A549 (cell line): ENCODE results near the gene IL17A. TPM values are rescaled to one million over a fixed set of nuclear protein-coding genes. Genes with fewer than 3 reads are reported as not detected.

ENCODE experiments used
- ATAC-seq, 2 experiments: fragments of 200-7000 bp in 1 of 2; fragments of >200 bp in 1 of 2; cut with Nextera tagmentation in 1 of 2; cut with Tn5 transposase in 1 of 2; 3 replicates each; pipeline versions ENCODE4 v1.8.0 to v1.9.1; 2018 to 2020; ENCODE audit warnings: mild to moderate bottlenecking in 1 of 2, moderate library complexity in 1 of 2
- CTCF ChIA-PET: fragments of 300-600 bp; sonication (Branson Sonifier 250); formaldehyde crosslinking; extraction: SDS; loops from one replicate; lab custom pipeline; 2021; ENCODE audit warnings: antibody characterized with exemption, inconsistent platforms; lab: Yijun Ruan, JAX
- POLR2A ChIA-PET: fragments of 350-600 bp; formaldehyde crosslinking; extraction: SDS; loops from one replicate; lab custom pipeline; 2021; ENCODE audit warnings: antibody characterized with exemption, inconsistent platforms; lab: Yijun Ruan, JAX
- DNase-seq, 2 experiments: peaks; one replicate each; pipeline versions ENCODE4 v3.0.0 to v3.0.0-alpha.2; 2011 to 2016; ENCODE audit warnings: low read depth in 1 of 2, low spot score in 1 of 2
- FAIRE-seq: peaks from 2 replicates; lab custom pipeline; 2011; peaks lifted over from hg19 to GRCh38; lab: Jason Lieb, UNC
- H3K27ac ChIP-seq, 2 experiments: fragments of >200 bp; sonication (Bioruptor Twin); formaldehyde crosslinking; 3 replicates each; pipeline ENCODE4 v1.5.1; 2016 to 2017
- H3K4me1 ChIP-seq: fragments of >200 bp; sonication (Bioruptor Twin); formaldehyde crosslinking; 3 replicates; pipeline ENCODE4 v1.6.1; 2016
- H3K4me2 ChIP-seq: fragments of >200 bp; sonication (Bioruptor Twin); formaldehyde crosslinking; 3 replicates; pipeline ENCODE4 v1.6.1; 2016
- H3K4me3 ChIP-seq: fragments of >200 bp; sonication (Bioruptor Twin); formaldehyde crosslinking; 3 replicates; pipeline ENCODE4 v1.5.1; 2016
- H3K9me3 ChIP-seq: fragments of >200 bp; sonication (Bioruptor Twin); formaldehyde crosslinking; 3 replicates; pipeline ENCODE4 v1.6.1; 2016
- CBX2 ChIP-seq: fragments of 200-600 bp; sonication (generic); IDR thresholded peaks from 2 replicates; pipeline ENCODE4 v1.6.1; 2016; ENCODE audit warnings: low read depth, mild to moderate bottlenecking, borderline replicate concordance
- CEBPB ChIP-seq, 2 experiments: fragments of >200 bp in 1 of 2; sonication (Bioruptor Twin) in 1 of 2; formaldehyde crosslinking in 1 of 2; IDR thresholded peaks; 2 replicates each; pipeline ENCODE4 v1.6.1; 2012 to 2016
- EHF ChIP-seq: fragments of 250-450 bp; sonication (Bioruptor Pico); IDR thresholded peaks from 2 replicates; pipeline ENCODE4 v1.5.0; 2020; ENCODE audit warnings: mild to moderate bottlenecking
- EHMT2 ChIP-seq: fragments of 200-600 bp; sonication (generic); IDR thresholded peaks from 2 replicates; pipeline ENCODE4 v1.6.1; 2016; ENCODE audit warnings: antibody characterized with exemption, low read depth, mild to moderate bottlenecking, moderate library complexity
- ELK1 ChIP-seq: fragments of 150-350 bp; IDR thresholded peaks from 2 replicates; pipeline ENCODE4 v1.6.1; 2014; ENCODE audit warnings: low read depth, mild to moderate bottlenecking, low read length
- ESRRA ChIP-seq: fragments of 150-350 bp; IDR thresholded peaks from 2 replicates; pipeline ENCODE4 v1.6.1; 2014; ENCODE audit warnings: mild to moderate bottlenecking, low read length, borderline replicate concordance
- HDAC2 ChIP-seq: fragments of 200-600 bp; sonication (generic); IDR thresholded peaks from 2 replicates; pipeline ENCODE4 v1.6.1; 2016
- HES2 ChIP-seq: fragments of >200 bp; sonication (Bioruptor Twin); formaldehyde crosslinking; IDR thresholded peaks from 2 replicates; pipeline ENCODE4 v1.6.1; 2016
- HEYL ChIP-seq: fragments of 250-450 bp; sonication (Bioruptor Pico); IDR thresholded peaks from 2 replicates; pipeline ENCODE4 v1.8.0; 2021; ENCODE audit warnings: mild to moderate bottlenecking, moderate library complexity
- HMGXB4 ChIP-seq: fragments of 250-450 bp; sonication (Bioruptor Pico); IDR thresholded peaks from 2 replicates; pipeline ENCODE4 v1.5.0; 2021; ENCODE audit warnings: mild to moderate bottlenecking, moderate library complexity, borderline replicate concordance
- HOXB13 ChIP-seq: fragments of 250-450 bp; sonication (Bioruptor Pico); IDR thresholded peaks from 2 replicates; pipeline ENCODE4 v1.5.0; 2020; ENCODE audit warnings: low read depth, mild to moderate bottlenecking, moderate library complexity
- KDM1A ChIP-seq: fragments of 200-600 bp; sonication (generic); IDR thresholded peaks from 2 replicates; pipeline ENCODE4 v1.6.1; 2016; ENCODE audit warnings: low read depth, mild to moderate bottlenecking
- KDM5A ChIP-seq: fragments of 200-600 bp; sonication (generic); IDR thresholded peaks from 2 replicates; pipeline ENCODE4 v1.6.1; 2016; ENCODE audit warnings: antibody characterized with exemption, mild to moderate bottlenecking
- MAFK ChIP-seq: fragments of 450-650 bp; IDR thresholded peaks from 2 replicates; pipeline ENCODE4 v1.6.1; 2014; ENCODE audit not compliant: partially characterized antibody
- MAX ChIP-seq: IDR thresholded peaks from 2 replicates; pipeline ENCODE4 v1.6.1; 2012
- MYC ChIP-seq: IDR thresholded peaks from 2 replicates; pipeline ENCODE4 v1.6.1; 2012; ENCODE audit warnings: mild to moderate bottlenecking, inconsistent platforms, low read length, improper control_type of control experiment, borderline replicate concordance
- NPAS2 ChIP-seq: fragments of 250-450 bp; sonication (Bioruptor Pico); IDR thresholded peaks from 2 replicates; pipeline ENCODE4 v1.8.0; 2022; ENCODE audit warnings: mild to moderate bottlenecking, moderate library complexity, borderline replicate concordance
- NR3C1 ChIP-seq: fragments of >200 bp; sonication (Bioruptor Twin); formaldehyde crosslinking; IDR thresholded peaks from 3 replicates; pipeline ENCODE4 v1.6.1; 2017
- PHF8 ChIP-seq: fragments of 200-600 bp; sonication (generic); IDR thresholded peaks from 2 replicates; pipeline ENCODE4 v1.6.1; 2016; ENCODE audit warnings: low read depth, mild to moderate bottlenecking, antibody characterized with exemption, moderate library complexity, borderline replicate concordance
- POLR2A ChIP-seq: IDR thresholded peaks from 2 replicates; pipeline ENCODE4 v1.6.1; 2012; ENCODE audit warnings: mild to moderate bottlenecking, low read length
- POLR2AphosphoS2 ChIP-seq: conservative IDR thresholded peaks from 2 replicates; pipeline ENCODE4 v1.6.1; 2012; ENCODE audit warnings: low read length, improper control_type of control experiment, inconsistent platforms
- REST ChIP-seq: fragments of 200-600 bp; sonication (generic); IDR thresholded peaks from 2 replicates; pipeline ENCODE4 v1.6.1; 2016; ENCODE audit warnings: antibody characterized with exemption, mild to moderate bottlenecking, moderate library complexity
- SMC3 ChIP-seq: fragments of >200 bp; sonication (Bioruptor Twin); formaldehyde crosslinking; IDR thresholded peaks from 3 replicates; pipeline ENCODE4 v1.6.1; 2018; ENCODE audit warnings: inconsistent platforms
- SREBF2 ChIP-seq: fragments of 450-650 bp; IDR thresholded peaks from 2 replicates; pipeline ENCODE4 v1.6.1; 2014; ENCODE audit warnings: mild to moderate bottlenecking, moderate library complexity
- USF2 ChIP-seq: fragments of 450-650 bp; IDR thresholded peaks from 2 replicates; pipeline ENCODE4 v1.6.1; 2014; ENCODE audit warnings: antibody characterized with exemption
- ZC3H11A ChIP-seq: fragments of 450-650 bp; IDR thresholded peaks from 2 replicates; pipeline ENCODE4 v1.6.1; 2014; ENCODE audit warnings: antibody characterized with exemption, mild to moderate bottlenecking
- ZFP36 ChIP-seq: fragments of 450-650 bp; IDR thresholded peaks from 2 replicates; pipeline ENCODE4 v1.6.1; 2014; ENCODE audit warnings: borderline replicate concordance; ENCODE audit not compliant: partially characterized antibody
- WGBS: methylation state at CpG from one replicate; pipeline ENCODE4 v1.1.6; 2017; ENCODE audit errors: missing lambda C conversion rate; 5-methylcytosine and 5-hydroxymethylcytosine counted together
- polyA plus RNA-seq, 4 experiments: library from polyadenylated mRNA; depleted of rRNA in 3 of 4; stranded (reverse); fragments of >200 nt; fragmentation: RNase III in 1 of 4; extraction: RNeasy Plus Mini Kit Qiagen cat#74134 plus additional on column Dnase treatment in 1 of 4; gene quantifications; 2 replicates in 3 of 4; 3 replicates in 1 of 4; pipeline ENCODE4 v1.2.3, GENCODE V29; 2011 to 2017

The IL17A gene
- polyA plus RNA-seq, 2 of the 4 experiments (the other 2 are of a cell fraction) = not detected

GRCh38 chr6:52227495-52227894 lies 41.3 kb downstream of the IL17A start:
- H3K4me2 ChIP-seq = no peak overlapping the region
- CTCF ChIA-PET = no interaction called here
- 0% methylated on average over 1 of the region's 1 CpG for WGBS
- H3K4me1 ChIP-seq = no peaks in the 10 kb centered on the region
- no peaks in the 10 kb centered on the region for H3K9me3 ChIP-seq
- DNase-seq (no peak), ATAC-seq (no peak), FAIRE-seq (no peak)
- POLR2A ChIA-PET = no interaction called here
- H3K4me3 ChIP-seq = no peak overlapping the region
- no peak overlapping the region for H3K27ac ChIP-seq
- TF ChIP-seq ZC3H11A = no peak
- TF ChIP-seq ELK1 = no peak
- TF ChIP-seq NR3C1 = no peak
- TF ChIP-seq SREBF2 = no peak
- no peak for TF ChIP-seq POLR2A
- TF ChIP-seq EHMT2 = no peak
- no peak for TF ChIP-seq SMC3
- no peak for TF ChIP-seq MAX
- TF ChIP-seq ZFP36 = no peak
- TF ChIP-seq HDAC2 = no peak

- Histone ChIP-seq H3K4me2 (no peak overlapping the region), H3K9me3 (no peaks in the 10 kb centered on the region), H3K27ac (no peak overlapping the region), H3K4me3 (no peak overlapping the region), H3K4me1 (no peaks in the 10 kb centered on the region)
- 36% methylated on average over 1 of the region's 1 CpG for WGBS
- ChIA-PET CTCF (interaction anchor here (2.7 kb wide), 1 partner anchor 68 kb away, joined by 10 read pairs; no protein-coding TSS in a partner anchor), POLR2A (no interaction called here)
- TF ChIP-seq HEYL (CRISPR knock-in tag) = no peak
- no peak for TF ChIP-seq CEBPB (IDR thresholded peaks at IDR 0.05)
- TF ChIP-seq HMGXB4 = no peak
- TF ChIP-seq MAFK = peak; percentile 41
- TF ChIP-seq ESRRA = no peak
- ATAC-seq = no peak
- no peak for FAIRE-seq
- no peak for DNase-seq
Measured at GRCh38 chr6:52230685-52231084, 44.5 kb downstream of the IL17A start.

GRCh38 chr6:52231406-52232127 lies 45.4 kb downstream of the IL17A start:
- 73% methylated on average over 8 of the region's 8 CpGs for WGBS
- Histone ChIP-seq H3K4me2 (no peak overlapping the region), H3K4me3 (no peak overlapping the region), H3K9me3 (no peaks in the 10 kb centered on the region), H3K4me1 (no peaks in the 10 kb centered on the region), H3K27ac (no peak overlapping the region)
- DNase-seq (no peak), FAIRE-seq (no peak), ATAC-seq (no peak)
- ChIA-PET CTCF (interaction anchor here (0.8 kb wide), 1 partner anchor 157 kb away, joined by 3 read pairs; no protein-coding TSS in a partner anchor), POLR2A (no interaction called here)
- TF ChIP-seq NPAS2 (CRISPR knock-in tag) (no peak), EHF (CRISPR knock-in tag) (no peak), KDM5A (no peak), MYC (no peak), CBX2 (no peak), KDM1A (no peak), NR3C1 (no peak), PHF8 (no peak), HES2 (no peak), POLR2AphosphoS2 (no peak), REST (no peak), ZFP36 (no peak), USF2 (no peak), HOXB13 (CRISPR knock-in tag) (no peak)
